Skin of body (tissue), 2 donors: ENCODE measurements around the gene ASPRV1. TPM values are rescaled to one million over a fixed set of nuclear protein-coding genes. Genes with fewer than 3 reads are reported as not detected.
"Not testable (repeated sequence)": the region's sequence is repeated elsewhere in the genome, so short reads cannot be mapped to it uniquely, and the experiment has no call there.

Source experiments
- DNase-seq: peaks from one replicate; lab custom pipeline; 2025; lab: John Stamatoyannopoulos, UW
- total RNA-seq: library from RNA; depleted of rRNA; stranded (reverse); fragments of >200 nt; gene quantifications from one replicate; pipeline ENCODE4 v1.2.3, GENCODE V29; 2014

Gene ASPRV1
- total RNA-seq, 1 donor from 2014 or later, result 39.5 TPM

DNA sequence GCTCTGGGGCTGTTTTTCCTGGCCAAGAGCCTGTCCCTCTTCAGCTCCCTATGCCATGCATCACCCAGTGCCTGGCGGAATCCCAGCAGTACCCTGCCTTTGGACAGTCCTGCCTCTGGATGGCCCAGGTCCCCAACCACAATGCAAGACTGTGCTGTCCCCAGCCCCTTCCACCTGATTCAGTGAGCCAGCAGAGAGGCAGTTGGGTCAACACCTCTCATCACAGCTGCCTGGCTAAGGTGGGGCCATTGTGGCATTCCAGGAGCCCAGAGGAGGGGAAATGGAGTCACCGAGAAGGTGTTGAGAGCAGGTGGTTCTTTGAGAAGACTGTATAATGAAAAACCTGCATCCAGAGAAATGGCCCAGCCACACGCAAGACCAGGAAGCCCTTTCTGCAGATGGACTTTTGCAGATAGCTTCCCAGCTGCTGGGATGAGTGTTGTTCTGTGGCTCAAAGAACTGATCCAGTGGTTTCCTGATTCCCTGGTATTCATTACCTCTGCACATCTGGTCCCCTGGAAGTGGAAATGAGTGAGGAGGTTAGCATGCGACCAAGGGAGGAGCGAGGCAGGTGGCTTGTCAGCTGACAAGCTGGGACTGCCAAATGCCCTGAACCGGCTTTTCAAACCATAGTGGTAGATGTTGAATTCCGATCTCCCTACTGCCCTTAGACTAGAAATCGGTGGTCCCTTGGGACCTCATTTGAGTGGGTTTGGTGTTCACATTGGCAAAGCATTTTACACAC lies 1.7 kb upstream of the ASPRV1 start:
- no peak for DNase-seq

DNA sequence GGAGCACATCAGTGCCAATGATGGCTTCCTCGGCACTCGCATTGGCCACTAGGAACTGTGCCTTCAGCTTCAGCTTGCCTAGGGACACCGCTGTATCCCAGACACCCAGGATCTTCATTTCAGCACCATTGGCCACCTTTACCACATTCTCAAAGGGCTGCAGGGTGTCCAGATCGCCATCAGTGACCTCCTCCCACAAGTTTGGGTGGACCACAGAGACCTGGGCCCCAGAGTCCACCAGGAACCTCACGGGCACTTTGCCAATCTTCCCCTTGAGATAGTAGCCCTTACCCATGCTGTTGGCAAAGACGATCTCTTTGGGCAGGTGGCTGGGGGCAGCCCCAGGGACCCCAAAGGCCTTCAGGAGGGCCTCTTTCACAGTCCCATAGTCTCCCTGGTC lies 610 bp downstream of the ASPRV1 start:
- no peak for DNase-seq

DNA sequence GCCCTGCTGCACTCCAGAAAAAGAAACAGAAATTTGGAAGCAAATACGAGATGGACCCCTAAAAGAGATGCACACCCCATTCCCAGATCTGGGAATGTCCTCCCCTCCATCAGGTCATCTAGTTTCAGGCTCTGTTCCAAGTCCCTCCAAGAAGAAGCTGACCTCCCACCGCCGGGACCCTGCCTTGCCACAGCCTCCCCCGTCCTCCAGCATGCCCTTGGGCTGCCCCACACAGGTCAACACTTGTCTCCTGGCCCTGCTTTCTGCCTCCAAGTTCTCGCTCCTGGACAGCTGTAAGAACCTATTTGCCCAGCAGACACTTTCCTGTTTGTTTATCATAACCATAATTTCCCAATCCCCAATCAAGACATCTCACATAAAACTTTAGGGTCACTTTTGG lies 2.0 kb downstream of the ASPRV1 start:
- no peak for DNase-seq

DNA sequence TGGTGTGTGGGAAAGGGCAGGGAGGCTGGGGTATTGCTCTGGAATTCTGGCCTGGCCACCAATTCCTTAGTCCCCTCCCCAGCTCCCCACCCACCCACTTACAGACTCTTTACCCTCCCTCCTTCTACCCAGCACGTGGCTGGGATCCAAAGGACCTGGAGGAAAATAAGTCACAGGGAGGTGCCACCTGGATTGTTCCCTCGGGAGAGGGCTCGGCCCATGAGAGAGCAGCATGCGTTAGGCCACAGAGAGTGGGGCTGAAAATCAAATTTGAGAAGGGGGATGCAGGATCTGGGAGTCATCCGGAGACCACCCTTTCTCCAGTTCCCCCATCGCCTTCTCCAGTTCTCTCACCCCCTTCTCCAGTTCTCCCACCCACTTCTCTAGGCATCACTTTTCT lies 3.0 kb downstream of the ASPRV1 start:
- no peak for DNase-seq

DNA sequence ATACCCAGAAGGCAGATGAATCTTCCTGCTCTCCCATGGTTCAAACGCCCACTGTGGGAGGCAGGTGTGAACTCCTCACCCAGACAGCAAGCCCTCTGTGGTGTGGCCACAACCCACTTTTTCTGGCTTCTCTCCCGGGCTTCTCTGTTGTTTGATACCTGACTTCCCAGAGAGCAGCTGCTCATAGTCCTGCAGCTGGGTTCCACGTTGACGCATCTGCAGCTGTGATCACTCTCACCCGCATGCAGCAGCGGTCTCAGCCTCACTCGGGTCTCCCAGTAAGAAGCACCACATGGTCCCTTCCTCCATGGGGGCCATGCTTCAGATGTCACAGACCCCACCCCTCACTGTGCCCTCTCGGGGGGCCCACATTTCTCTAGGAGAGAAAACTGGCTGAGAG lies 3.5 kb downstream of the ASPRV1 start:
- no peak for DNase-seq

DNA sequence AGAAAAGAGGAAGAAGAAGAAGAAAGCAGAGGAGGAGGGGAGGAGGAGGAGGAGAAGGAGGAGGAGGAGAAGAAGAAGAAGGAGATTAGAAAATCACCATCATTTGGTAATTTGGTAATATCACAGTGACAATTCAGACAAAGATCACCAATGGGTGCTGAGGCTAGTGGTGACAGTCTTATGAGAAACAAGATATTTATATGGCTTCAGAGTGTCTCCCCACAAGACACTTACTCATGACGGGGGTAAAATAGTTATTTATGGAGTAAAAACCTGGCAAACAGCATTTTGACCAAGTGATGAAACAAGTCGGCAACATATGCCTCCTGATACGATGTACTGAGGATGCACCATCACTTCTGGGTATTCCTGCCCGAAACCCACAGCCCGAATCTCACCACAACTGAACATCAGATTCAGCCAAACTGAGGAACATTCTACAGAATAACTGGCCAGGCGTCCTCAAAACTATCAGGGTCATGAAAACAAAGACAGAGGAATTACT lies 4.9 kb downstream of the ASPRV1 start:
- no peak for DNase-seq

DNA sequence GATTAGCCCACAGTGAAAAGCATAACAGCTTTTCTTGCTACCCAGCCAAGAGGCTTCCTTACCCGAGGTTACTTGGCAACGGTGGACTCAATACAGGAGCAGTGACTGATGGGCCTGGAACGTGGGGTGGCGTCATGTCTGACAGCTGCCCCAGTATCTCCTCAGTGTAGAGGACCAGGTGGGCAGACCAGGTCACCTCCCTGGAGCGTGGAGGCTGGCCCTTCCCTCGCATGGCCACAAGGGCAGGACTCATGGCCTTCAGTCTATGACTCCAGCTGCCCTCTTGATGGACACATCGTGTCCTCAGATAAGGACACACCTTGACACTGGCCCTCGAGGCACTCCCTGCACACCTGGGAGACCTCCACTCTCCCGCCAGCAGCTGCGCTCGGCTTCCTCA lies 6.4 kb downstream of the ASPRV1 start:
- no peak for DNase-seq

DNA sequence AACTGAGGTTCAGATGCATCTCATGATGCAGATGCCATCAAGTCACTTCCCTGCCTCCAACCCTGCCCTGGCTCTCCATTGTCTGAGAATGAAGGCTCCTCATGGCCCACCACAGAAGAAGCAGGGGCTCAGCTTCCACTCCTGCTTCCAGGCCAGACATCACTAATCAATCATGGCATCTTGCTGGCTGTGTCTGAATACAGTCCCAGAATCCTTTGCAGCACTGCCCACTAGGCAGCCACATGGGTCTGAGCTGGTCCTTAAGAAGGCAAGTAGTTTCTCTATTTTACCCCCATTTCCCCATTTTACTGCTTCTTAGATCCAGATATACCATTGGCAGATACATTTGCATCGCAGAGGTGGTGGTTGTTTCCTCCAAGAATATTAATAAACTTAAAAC lies 7.3 kb downstream of the ASPRV1 start:
- DNase-seq, result no peak

DNA sequence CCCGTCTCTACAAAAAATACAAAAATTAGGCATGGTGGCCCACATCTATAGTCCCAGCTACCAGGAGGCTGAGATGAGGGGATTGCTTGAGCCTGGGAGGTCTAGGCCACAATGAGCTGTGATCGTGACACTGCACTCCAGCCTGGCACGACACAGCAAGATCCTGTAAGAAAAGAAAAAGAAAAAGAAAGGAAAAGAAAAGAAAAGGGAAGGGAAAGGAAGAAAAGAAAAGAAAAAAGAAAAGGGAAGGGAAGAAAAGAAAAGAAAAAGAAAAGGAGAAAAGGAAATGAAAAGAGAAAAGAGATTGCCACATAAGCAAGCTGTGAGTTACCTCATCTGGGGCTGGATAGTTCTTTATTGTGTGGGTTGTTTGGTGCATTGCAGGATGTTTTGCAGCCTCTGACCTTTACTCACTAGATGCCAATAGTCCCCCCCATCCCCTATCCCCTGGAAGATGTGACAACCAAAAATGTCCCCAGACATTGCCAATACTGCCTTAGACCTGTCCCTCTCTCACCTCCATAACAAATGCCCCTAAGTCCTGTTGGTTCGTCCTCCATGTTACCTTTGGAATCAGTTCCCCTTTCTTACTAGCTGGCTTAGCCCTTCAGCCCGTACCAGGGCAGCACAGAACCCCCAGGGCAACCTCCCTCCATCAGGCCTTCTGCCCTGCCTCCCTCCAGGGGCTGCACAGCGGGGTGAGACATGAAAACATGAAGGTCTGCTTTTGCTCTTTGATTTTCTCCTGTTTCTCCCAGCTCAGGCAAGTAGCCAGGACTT lies 8.9 kb downstream of the ASPRV1 start:
- DNase-seq, result no peak

DNA sequence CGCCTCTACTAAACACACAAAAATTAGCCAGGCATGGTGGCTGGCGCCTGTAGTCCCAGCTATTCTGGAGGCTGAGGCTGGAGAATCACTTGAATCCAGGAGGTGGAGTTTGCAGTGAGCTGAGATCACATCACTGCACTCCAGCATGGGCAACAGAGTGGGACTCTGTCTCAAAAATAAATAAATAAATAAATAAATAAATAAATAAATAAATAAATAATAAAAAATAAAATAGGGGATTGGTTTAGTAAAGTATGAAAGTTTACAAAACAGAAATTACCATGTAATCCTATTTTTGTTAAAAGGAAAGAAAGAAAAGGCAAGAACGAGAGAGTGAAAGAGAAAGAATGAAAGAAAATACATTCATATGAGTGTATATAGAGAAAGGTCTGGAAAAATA lies 10.8 kb downstream of the ASPRV1 start:
- not testable (repeated sequence) for DNase-seq

DNA sequence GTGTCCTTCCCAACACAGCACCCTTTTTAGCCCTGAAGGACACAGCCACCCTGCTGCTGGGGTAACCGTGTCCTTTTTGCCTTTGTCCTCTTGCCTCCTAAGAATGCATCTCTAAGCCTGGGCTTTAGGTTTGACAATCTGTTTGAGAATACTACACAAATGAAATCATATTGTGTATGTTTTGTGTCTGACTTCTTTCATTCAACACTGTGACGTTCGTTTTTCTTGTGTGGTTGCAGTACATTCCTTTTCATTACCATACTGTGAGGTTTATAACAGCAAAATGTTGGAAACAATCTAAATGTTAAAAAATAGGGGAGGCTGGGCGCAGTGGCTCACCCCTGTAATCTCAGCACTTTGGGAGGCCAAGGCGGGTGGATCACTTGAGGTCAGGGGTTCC lies 11.2 kb downstream of the ASPRV1 start:
- no peak for DNase-seq

DNA sequence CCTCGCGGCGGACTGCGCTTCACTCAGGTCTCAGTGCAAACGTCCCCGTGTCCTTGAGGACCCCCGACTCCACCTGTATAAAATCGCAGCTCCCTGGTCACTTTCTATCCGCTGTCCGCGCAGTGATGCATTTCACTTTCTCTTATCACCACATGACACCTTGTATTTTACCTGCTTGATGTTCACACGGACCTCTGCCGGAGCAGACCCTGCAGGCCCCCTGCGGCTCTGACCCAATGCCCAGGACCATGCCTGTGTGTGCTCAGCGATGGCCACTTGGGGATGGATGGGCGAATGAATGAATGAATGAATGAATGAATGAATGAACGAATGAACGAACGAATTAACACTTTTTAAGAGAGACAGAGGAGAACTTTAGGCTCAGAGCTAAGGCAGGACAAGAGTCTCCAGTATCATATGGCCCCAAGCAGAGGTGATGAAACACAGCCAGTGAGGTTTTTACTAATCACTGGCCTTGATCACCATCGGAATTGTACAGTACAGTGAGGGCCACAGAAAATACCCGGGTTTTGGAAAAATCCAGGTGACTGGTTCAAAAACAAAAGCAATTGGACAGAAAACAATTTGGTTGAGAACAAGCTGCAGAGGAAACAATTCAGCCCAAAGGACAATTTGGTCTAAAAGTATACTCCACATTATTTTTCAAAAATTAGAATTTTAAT lies 12.3 kb downstream of the ASPRV1 start:
- DNase-seq, result no peak

DNA sequence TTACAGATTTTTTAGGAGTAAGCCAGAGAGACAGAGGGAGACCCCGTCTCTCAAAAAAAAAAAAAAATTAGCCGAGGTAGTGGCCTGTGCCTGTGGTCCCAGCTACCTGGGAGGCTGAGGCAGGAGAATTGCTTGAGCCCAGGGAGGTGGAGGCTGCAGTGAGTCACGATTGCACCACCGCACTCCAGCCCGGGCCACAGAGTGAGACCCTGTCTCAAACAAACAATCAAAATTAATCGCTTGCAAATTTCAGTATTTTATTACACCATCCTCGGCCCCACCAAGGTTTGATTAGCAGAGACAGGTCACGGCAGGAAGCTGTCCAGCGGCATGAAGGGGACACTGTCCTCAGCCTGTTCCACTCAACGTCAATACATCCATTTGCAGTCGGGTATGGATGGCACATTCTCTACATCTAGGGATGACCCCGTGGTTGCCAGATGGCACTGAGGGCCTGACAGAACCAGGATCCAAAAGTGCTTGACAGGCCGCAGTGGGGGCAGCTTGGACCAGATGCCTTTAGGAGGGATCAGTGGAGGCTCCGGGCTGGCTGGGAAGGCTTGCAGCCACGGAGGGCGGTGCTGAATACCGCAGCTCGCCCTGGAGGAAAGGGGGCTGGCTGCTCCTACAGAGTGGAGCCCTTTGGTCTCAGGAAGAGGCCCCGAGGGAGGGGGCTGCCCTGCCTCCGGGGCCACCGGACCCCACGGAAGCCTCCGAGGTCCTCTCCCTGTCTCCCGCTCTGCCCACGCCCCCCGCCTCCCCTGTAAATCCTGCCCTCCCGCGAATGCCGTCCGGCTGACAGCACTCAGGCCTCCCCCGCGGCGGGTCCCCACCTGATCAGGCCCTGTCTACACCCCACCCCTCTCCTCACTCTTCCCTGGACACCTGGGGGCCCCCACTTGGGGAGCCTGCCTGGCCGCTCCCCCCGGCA lies 13.1 kb downstream of the ASPRV1 start:
- no peak for DNase-seq

DNA sequence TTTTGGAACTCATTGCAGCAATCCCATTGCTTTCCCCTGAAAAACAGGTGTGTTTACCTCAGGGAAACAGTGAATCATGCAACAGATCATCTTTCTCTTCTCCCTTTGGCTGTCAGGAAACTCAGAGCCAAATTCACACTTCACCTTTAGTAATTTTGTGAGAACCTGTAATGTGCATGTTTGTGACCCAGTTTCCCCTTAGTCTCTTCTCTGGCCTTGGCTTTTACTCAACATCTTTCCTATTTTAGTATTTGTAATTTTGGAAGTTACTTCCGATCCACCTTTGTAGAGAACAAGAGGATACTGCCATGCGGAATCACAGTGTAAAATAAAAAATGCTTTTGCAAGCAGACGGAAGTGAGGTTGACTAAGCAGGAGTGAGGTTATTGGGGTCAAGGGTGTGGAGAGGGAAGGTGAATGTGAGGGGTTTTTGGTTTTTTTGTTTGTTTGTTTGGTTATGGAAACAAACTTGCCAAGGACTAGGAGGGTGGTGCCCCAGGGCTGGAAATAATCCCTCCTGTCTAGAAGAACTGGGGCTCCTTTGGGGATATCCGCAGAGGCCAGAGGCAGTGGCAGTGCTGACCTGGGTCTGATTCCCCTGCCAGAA lies 14.0 kb downstream of the ASPRV1 start:
- no peak for DNase-seq

DNA sequence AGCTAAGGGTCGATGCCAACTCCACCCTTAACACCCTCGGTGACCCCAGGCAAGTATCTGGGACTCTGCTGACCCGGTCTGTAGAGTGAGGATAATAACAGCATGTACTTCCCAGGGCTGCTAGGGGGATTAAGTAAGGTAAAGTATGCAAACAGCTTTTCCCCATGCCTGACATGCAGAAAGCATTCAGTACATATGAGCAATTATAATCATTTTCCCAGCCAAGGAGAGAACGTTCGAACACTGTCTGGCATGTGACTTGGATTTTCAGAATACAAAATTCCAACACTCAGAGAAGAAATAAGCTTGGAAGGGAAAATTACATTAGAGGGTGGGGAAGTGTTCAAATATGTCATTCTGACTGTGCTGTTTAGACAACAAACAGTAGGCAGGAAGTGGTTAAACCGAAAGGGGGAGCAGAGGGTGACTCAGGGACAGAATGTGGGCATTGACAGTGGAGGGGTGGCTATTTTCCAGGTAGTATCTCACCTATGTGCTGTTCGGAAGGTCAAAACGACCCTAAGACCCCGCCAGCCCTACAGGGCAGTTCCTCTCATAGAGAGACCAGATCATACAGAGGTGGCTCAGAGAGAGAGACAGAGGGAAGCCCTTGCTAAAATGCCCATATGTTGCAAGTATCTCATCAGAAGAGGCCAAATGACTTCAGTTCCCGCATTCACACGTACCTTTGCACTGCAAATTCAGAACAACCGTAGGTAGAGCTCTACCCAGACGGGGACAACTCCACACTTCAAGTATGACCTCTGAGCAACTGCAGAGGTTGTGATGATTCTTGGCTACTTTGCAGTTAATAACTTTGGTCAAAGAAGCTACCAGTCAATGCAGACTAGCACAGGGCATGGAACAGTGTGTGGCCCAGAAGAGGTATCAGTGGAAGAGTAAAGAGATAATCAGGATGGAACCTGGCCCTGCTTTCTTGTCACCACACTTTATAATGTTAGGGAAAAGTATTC lies 14.8 kb downstream of the ASPRV1 start:
- DNase-seq, result no peak

DNA sequence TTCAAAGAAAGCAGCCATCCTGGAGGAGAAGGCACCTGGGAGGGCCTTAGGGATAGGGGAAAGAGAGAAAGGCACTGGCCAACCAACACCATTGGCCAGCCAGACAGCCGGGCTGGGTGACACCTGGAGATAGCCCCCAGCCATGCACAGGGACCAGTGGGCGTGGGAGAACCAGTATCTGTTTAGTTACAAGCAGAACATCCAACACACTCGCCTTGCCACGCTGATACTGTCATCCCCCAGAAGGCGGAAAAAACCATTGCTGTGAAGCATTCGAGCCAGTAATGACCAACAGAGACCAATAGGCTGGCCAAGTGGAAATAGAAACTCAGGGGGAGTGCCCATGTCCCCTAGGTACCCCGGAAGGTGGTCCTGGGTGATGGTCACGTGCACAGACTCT lies 15.5 kb downstream of the ASPRV1 start:
- no peak for DNase-seq

DNA sequence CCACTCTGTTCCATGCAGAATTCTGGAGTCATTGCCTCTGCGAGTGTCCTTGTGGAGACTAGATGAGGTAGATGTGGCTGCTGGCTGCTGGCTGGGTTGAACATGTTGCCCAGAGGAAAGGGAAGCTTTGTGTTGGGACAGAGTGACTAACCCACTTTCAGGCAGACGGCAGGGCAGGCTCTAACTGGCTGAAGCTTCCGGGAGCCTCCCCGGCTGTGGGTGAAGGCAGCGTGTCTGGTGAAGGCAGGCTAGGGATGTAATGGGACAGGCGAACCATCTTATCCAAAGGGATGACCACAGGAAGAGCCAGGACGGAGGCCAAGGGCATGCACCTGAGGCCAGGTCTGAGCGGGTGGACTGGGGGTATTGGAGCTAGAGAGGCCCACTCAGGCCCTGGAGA lies 16.0 kb downstream of the ASPRV1 start:
- DNase-seq, result no peak

DNA sequence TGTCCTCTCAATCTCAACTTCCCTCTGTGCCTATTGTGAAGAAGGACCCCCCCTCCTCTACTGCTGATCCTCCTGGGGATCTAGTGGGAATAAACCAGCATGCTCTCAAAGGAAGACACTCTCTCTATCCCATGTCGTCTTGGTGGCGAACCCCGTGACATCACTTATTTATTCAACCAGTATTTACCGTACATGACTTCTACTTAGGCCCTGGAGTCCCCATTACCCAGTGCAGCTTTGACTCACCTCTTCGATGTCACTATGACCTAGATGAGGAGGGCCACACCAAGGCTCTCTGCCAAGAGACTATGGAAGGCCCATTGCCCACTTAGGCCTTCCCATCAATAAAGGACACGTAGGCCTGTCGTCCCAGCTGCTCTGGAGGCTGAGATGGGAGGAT lies 16.7 kb downstream of the ASPRV1 start:
- no peak for DNase-seq

DNA sequence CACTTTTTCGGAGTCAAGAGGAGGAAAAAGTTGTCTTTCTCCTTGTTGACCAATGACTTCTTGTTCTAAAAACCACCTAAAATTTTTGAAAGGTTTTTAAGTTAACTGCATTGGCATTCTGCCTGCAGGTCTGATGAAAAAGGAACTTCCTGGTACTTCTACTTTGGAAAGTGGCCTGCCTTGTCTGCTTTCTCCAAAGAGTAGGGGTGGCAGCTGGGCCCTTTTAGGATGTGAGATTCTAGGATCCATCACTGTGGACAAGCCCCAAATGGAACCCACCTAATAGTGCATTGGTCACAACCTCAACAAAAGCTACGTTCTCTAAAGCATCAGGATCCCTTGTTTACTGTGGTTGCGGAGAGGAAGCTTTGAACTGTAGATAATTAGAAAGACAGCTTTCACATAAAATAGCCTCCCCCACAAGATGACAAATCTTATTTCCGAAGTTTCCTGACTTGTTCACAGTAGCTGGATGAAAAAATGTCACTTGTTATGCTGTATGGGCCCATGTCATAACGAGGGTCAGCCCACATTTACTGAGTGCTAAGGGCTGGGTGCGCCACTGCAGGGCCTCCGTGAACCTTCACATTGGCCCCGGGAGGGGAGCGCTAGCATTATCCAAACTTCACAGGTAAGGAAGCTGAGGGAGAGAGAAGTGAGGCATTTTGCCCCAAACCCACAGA lies 17.4 kb downstream of the ASPRV1 start:
- DNase-seq, result no peak
